Astrocyte (in vitro differentiated cells and primary cell): ENCODE measurements around the gene TREX2.

Experiments
- CTCF ChIP-seq: IDR thresholded peaks from 2 replicates; pipeline ENCODE4 v1.5.1; 2011; ENCODE audit warnings: low read depth, mild to moderate bottlenecking, inconsistent platforms, low read length, moderate library complexity; ENCODE audit not compliant: insufficient read depth
- EZH2 ChIP-seq: IDR thresholded peaks from 2 replicates; pipeline ENCODE4 v1.6.1; 2012; ENCODE audit warnings: mild to moderate bottlenecking, low read length, inconsistent platforms; ENCODE audit not compliant: insufficient read depth

DNA sequence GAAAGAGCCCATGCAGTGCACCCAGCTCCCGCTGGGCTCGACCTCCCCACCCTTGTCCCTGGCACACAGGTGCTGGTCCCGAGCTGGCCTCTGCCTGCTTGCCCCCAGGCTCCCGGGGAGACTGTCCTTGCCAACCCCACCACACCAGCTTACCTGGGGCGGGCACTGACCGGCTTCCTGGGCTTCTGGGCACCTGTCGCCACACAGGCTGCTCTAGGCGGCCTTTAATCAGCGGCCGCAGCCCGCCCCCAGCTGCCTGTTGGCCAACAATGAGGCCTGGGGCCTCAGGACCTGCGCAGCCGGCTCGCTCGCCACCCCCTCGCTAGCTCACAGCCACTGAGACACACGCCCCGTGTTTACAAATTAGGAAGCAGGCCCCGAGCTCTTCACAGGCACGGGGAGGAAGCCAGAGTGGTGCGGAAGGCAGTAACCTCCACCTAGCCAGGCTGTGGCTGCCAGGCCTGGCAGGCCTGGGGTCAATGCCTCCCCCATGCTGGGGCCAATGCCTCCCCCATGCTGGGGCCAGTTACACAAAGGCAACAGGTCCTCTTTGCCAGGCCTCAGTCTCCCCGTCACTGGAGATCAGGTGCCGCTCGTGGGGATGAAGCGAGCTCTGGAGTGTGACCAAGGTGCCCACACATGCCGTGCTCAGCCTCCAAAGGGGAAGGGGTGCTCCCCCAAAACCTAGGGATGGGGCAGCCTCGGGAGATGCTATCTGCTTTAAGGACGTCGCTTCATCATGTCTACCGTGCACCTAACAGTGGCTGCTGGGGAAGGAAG lies at the start of gene TREX2:
- TF ChIP-seq CTCF (no peak), EZH2 (no peak)
